Aorta (tissue), 5 donors: Measurements from ENCODE around the gene FNTB. TPM values are rescaled to one million over a fixed set of nuclear protein-coding genes. Genes with fewer than 3 reads are reported as not detected.
"Not testable (repeated sequence)": the region's sequence is repeated elsewhere in the genome, so short reads cannot be mapped to it uniquely, and the experiment has no call there.

Experiments
- ATAC-seq: fragments of 200-7000 bp; cut with Tn5 transposase; one replicate; pipeline ENCODE4 v1.9.1; 2022; ENCODE audit warnings: moderate library complexity; ENCODE audit not compliant: low FRiP score
- DNase-seq, 2 donors: peaks; one replicate each; pipeline ENCODE4 v3.0.0-alpha.2; 2020
- H3K27ac ChIP-seq, 2 donors: one replicate each; pipeline ENCODE4 v1.5.1; 2013; ENCODE audit warnings: low read length in 2 of 2, mild to moderate bottlenecking in 2 of 2, moderate library complexity in 2 of 2, control low read depth in 1 of 2, inconsistent platforms in 1 of 2, low read depth in 1 of 2
- H3K27me3 ChIP-seq, 2 donors: one replicate each; pipeline ENCODE4 v1.6.1; 2013; ENCODE audit warnings: control low read depth in 1 of 2, low read length in 1 of 2, mild to moderate bottlenecking in 1 of 2, moderate library complexity in 1 of 2; ENCODE audit not compliant: insufficient read depth in 2 of 2, control insufficient read depth in 1 of 2
- H3K36me3 ChIP-seq, 2 donors: one replicate each; pipeline ENCODE4 v1.6.1; 2013; ENCODE audit warnings: control low read depth in 1 of 2, low read length in 1 of 2, mild to moderate bottlenecking in 1 of 2; ENCODE audit not compliant: insufficient read depth in 2 of 2, control insufficient read depth in 1 of 2
- H3K4me1 ChIP-seq, 2 donors: one replicate each; pipeline ENCODE4 v1.6.1; 2013; ENCODE audit warnings: low read length in 2 of 2, control low read depth in 1 of 2, mild to moderate bottlenecking in 1 of 2, moderate library complexity in 1 of 2; ENCODE audit not compliant: insufficient read depth in 2 of 2, control insufficient read depth in 1 of 2
- H3K4me3 ChIP-seq, 2 donors: one replicate each; pipeline ENCODE4 v1.5.1; 2013; ENCODE audit warnings: low read length in 2 of 2, control low read depth in 1 of 2, mild to moderate bottlenecking in 1 of 2
- H3K9me3 ChIP-seq: one replicate; pipeline ENCODE4 v1.6.1; 2013; ENCODE audit warnings: mild to moderate bottlenecking, low read length; ENCODE audit not compliant: control insufficient read depth
- WGBS, 2 donors: extraction: QIAGEN DNeasy Blood & Tissue Kit; methylation state at CpG; one replicate each; pipeline ENCODE4 v1.1.7; 2013; 5-methylcytosine and 5-hydroxymethylcytosine counted together
- intact Hi-C, 2 donors: fragments of 100-400 bp; cut with DNase I; formaldehyde crosslinking; loops; one replicate each; pipeline versions ENCODE4 v1.14.2 to v1.15.0; 2022
- polyA plus RNA-seq, 2 donors: library from polyadenylated mRNA; stranded (reverse); fragments of 200-250 nt; gene quantifications; one replicate each; pipeline ENCODE4 v1.2.3, GENCODE V29; 2013
- total RNA-seq, 2 donors: library from RNA; stranded (reverse); fragmentation: NEBNext Ultra II Directional; extraction: Animal tissue kit (Norgen Biotek cat#: 25700); gene quantifications; one replicate each; pipeline ENCODE4 v1.2.1, GENCODE V29; 2021
- donor health status: healthy with polysubstance abuse.
- donor health status: Bipolar disorder and iron deficiency.
- donor health status: DM: no; HTN: no; CAD: no.
- donor health status: DM: no; HTN: no; CAD: no.
- donor health status: DM: yes; HTN: yes; CAD: no.

FNTB gene
- total and polyA plus RNA-seq, 4 donors: 4.4 to 22.5 (median 10.7) TPM

GRCh38 chr14:65082930-65083329 is 96.2 kb downstream of the FNTB start:
- no peaks in the 10 kb centered on the region for H3K9me3 ChIP-seq
- WGBS, 2 donors: 79 to 81% methylated on average over 2 of the region's 2 CpGs
- no peak overlapping the region for H3K4me3 ChIP-seq
- intact Hi-C loops: no loop called here
- no peak overlapping the region for H3K27ac ChIP-seq
- no peaks in the 10 kb centered on the region for H3K27me3 ChIP-seq
- ATAC-seq: no peak
- peaks cover 0 to 7% of the 10 kb centered on the region in 2 donors for H3K36me3 ChIP-seq
- H3K4me1 ChIP-seq: peaks cover 0 to 4% of the 10 kb centered on the region in 2 donors
- DNase-seq: no peak

DNA sequence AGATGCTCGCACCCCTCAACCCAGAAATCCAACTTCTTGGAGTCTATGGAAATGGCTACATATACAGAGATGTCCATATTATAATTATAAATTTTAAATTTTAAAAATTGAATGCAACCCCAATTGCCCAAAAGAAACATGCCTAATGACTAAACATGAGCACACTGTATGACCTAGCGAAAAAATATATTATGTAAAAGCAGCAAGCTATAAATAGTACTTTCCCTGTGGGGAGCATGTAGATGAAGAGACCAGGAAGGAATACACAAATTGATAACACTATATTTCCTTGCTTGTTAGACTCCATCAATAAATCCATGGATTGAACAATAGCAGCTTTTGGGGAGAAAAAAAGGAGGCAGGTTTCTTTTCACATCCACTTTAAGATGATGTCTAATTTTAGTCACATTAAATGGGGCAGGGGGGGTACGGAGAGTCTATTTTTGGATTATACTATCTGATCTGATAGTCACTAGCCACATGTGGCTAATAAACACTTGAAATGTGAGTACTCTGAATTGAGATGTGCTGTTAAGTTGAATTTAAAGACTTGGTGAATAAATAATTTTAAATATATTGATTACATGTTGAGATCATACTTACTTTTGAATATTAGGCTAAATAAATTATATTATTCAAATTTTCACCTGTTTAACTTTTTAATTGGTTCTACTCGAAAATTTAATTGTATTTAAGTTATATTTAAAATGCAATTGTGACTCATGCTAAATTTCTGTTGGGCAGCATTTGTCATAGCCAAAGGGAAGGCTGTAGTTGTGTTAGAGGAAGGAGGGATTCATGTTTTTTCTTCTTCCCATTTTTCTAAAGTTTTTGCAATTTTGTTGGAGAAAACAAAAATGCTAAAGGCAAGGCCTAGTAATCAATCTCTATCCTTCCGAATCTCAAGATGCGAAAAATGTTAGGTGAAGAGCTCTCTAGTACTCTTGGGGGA is 98.1 kb downstream of the FNTB start:
- 71 to 73% methylated on average over 6 of the region's 6 CpGs for WGBS, 2 donors
- Histone ChIP-seq H3K4me1 (peaks cover 0 to 4% of the 10 kb centered on the region in 2 donors), H3K9me3 (no peaks in the 10 kb centered on the region), H3K27me3 (no peaks in the 10 kb centered on the region), H3K27ac (no peak overlapping the region), H3K4me3 (no peak overlapping the region), H3K36me3 (peaks cover 0 to 7% of the 10 kb centered on the region in 2 donors)
- intact Hi-C loops: no loop called here
- no peak for DNase-seq
- ATAC-seq: no peak

- ATAC-seq, H3K4me3 ChIP-seq, H3K27me3 ChIP-seq, DNase-seq, H3K4me1 ChIP-seq, intact Hi-C loops, H3K27ac ChIP-seq, H3K36me3 ChIP-seq, H3K9me3 ChIP-seq: not testable (repeated sequence)
- WGBS, 2 donors: 95 to 98% methylated on average over 4 of the region's 4 CpGs
These were observed 100.0 kb downstream of the FNTB start for GRCh38 chr14:65086686-65087085.

GRCh38 chr14:65087835-65088234 is 101.1 kb downstream of the FNTB start:
- 96% methylated on average over 8 of the region's 8 CpGs for WGBS, 2 donors
- H3K4me1 ChIP-seq, ATAC-seq, H3K4me3 ChIP-seq, DNase-seq, H3K27ac ChIP-seq, H3K27me3 ChIP-seq, H3K9me3 ChIP-seq, intact Hi-C loops, H3K36me3 ChIP-seq: not testable (repeated sequence)

DNA sequence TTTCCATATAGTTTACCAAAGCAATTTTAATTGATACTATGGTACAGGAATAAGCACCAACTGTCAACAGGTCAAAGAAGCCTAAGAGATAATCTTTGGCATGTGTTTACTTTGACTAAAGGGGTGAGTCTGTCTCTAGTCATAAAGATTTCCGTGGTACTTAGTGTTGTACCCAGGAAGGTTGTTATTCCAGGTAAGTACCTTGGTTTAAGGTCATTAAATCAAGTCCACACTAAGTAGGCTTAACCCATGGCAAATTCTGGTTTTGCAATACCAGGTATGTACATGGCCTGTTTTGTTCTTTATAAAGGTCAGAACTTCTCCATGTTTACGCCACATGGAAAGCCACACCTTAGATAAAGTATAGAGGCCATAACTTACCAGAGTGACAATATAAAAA is 105.7 kb downstream of the FNTB start:
- peaks cover 2 to 7% of the 10 kb centered on the region in 2 donors for H3K4me1 ChIP-seq
- H3K9me3 ChIP-seq: no peaks in the 10 kb centered on the region
- ATAC-seq (no peak), DNase-seq (no peak)
- no peak overlapping the region for H3K4me3 ChIP-seq
- H3K27me3 ChIP-seq: no peaks in the 10 kb centered on the region
- H3K27ac ChIP-seq: no peak overlapping the region
- 88% methylated on average over 2 of the region's 2 CpGs for WGBS, 2 donors
- peaks cover 0 to 4% of the 10 kb centered on the region in 2 donors for H3K36me3 ChIP-seq
- intact Hi-C loops: no loop called here

DNA sequence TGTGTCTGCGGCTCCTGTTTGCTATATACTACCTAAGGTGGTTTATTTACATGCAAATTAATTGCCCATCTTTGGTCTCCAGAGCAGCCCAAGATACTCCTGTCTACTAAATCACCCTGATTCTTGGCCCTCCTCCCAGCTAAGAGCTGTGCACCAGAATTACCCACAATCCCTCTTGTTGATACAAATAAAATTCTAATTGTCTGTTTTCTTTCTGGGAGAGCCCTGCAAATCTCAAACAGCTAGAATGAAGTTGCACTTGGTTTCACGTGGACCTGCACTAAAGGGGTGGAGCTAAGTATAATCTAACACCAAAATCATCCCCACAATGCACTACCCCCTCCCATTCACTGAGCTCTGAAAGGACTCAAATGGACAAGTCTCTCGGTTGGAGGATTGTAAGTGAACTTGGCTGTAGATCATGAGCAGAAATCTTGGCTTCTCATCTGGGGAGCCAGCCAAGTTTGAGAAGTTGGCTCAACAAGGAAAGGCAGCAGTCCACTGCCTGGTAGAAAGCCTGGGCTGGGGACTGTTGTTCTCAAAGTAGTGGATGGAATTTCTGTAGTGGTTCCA is 109.0 kb downstream of the FNTB start:
- ATAC-seq (peak; percentile 88), DNase-seq (peak in 1 of 2 donors; percentile 72)
- Histone ChIP-seq H3K4me1 (peaks cover 0 to 8% of the 10 kb centered on the region in 2 donors), H3K27ac (peak overlapping the region in 1 of 2 donors; percentile 3), H3K9me3 (no peaks in the 10 kb centered on the region), H3K4me3 (no peak overlapping the region), H3K27me3 (no peaks in the 10 kb centered on the region), H3K36me3 (peaks cover 0 to 4% of the 10 kb centered on the region in 2 donors)
- intact Hi-C loops: no loop called here
- 27 to 28% methylated on average over 3 of the region's 3 CpGs for WGBS, 2 donors

DNA sequence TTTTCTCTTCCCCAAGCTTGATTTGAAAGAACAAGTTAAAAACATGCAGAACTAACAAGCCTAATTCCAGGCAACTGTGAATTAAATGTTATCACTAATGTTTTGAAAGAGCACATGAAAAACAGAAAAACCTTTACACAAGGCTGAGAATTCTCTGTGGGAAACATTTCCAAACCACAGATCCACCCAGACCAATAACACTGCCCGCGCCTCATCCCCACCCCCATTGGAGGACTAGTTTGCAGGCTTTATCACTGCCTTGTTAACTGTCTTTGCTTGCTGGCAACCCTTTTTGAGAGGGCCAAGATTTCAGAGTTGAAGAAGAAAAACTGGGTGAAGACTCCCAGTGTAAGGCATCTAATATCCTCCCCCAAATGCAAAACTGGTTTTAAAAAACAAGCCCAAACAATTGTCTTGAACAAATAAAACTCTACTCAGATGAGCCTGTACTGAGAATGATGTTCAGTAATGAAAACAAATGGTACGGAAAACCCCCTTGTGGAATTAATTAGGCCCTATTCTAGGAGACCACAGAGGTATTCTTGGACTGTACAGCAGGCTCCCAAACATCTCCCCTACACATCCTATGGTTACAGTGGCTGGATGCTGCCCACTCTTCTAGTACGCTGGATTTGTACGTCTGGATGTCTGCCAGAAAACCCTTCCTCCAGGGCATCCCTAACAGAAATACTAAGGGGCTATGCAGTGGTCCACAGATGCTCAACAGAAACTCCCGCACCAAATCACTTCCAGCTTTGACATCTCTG is 109.8 kb downstream of the FNTB start:
- intact Hi-C loops: no loop called here
- H3K27me3 ChIP-seq: no peaks in the 10 kb centered on the region
- peaks cover 0 to 8% of the 10 kb centered on the region in 2 donors for H3K4me1 ChIP-seq
- H3K9me3 ChIP-seq: no peaks in the 10 kb centered on the region
- ATAC-seq (peak; percentile 42), DNase-seq (no peak)
- H3K4me3 ChIP-seq: no peak overlapping the region
- H3K27ac ChIP-seq: peak overlapping the region; percentile 45 to 85
- peaks cover 0 to 4% of the 10 kb centered on the region in 2 donors for H3K36me3 ChIP-seq
- 52 to 53% methylated on average over 6 of the region's 6 CpGs for WGBS, 2 donors

- H3K36me3 ChIP-seq: peaks cover 0 to 3% of the 10 kb centered on the region in 2 donors
These were observed 111.9 kb downstream of the FNTB start for GRCh38 chr14:65098586-65098985.

More at GRCh38 chr14:65098586-65098985, 111.9 kb downstream of the FNTB start:
- ATAC-seq: no peak
- Histone ChIP-seq H3K9me3 (no peaks in the 10 kb centered on the region), H3K4me3 (no peak overlapping the region), H3K4me1 (peaks cover 0 to 8% of the 10 kb centered on the region in 2 donors), H3K27ac (no peak overlapping the region), H3K27me3 (no peaks in the 10 kb centered on the region)
- intact Hi-C loops: no loop called here
- no peak for DNase-seq
- 40 to 46% methylated on average over 2 of the region's 2 CpGs for WGBS, 2 donors
